NCI-H128 (cell line): Measurements from ENCODE around the gene MED29.

Experiments
- DNase-seq: peaks from one replicate; lab custom pipeline; 2025; ENCODE audit not compliant: unreplicated experiment; lab: John Stamatoyannopoulos, UW

The MED29 gene, protein sequence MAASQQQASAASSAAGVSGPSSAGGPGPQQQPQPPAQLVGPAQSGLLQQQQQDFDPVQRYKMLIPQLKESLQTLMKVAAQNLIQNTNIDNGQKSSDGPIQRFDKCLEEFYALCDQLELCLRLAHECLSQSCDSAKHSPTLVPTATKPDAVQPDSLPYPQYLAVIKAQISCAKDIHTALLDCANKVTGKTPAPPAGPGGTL

GRCh38 chr19:39390751-39391437 lies at the start of gene MED29, which contains the start of gene PAF1:
Gene MED29 (plus strand): TSS chr19:39391378. CDS start chr19:39391423, 45 bp downstream.
Gene PAF1 (minus strand): TSS chr19:39391106. CDS start chr19:39390864, 242 bp downstream.
- DNase-seq, result peak; percentile 98

- peak; percentile 97 for DNase-seq
Observed at GRCh38 chr19:39341719-39342604, 49.2 kb upstream of the MED29 start, which contains the start of gene SAMD4B. Gene SAMD4B (plus strand): TSS chr19:39342421. CDS start chr19:39356894, 14,473 bp downstream.

- no peak for DNase-seq
Observed at GRCh38 chr19:39342647-39343305, 48.4 kb upstream of the MED29 start.

DNA sequence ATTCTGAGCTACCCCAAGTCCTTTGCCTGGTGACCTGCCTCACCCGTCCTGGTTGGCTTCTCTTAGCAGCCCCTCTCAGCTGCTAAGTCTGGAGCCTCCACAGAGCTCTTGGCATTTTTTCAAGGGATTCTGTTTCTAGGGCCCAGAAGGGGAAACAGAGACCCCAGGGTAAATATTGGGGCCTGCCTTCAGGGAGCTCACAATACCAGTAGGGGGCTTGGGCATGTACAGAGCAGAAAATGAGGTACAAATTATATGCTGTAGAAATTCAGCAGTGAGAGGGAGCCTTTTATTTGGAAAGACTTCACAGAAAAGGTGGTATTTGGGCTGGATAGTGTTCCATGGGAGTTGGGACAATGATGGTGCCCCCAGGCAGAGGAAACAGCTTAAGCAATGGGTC lies 45.2 kb upstream of the MED29 start:
- DNase-seq, result no peak

DNA sequence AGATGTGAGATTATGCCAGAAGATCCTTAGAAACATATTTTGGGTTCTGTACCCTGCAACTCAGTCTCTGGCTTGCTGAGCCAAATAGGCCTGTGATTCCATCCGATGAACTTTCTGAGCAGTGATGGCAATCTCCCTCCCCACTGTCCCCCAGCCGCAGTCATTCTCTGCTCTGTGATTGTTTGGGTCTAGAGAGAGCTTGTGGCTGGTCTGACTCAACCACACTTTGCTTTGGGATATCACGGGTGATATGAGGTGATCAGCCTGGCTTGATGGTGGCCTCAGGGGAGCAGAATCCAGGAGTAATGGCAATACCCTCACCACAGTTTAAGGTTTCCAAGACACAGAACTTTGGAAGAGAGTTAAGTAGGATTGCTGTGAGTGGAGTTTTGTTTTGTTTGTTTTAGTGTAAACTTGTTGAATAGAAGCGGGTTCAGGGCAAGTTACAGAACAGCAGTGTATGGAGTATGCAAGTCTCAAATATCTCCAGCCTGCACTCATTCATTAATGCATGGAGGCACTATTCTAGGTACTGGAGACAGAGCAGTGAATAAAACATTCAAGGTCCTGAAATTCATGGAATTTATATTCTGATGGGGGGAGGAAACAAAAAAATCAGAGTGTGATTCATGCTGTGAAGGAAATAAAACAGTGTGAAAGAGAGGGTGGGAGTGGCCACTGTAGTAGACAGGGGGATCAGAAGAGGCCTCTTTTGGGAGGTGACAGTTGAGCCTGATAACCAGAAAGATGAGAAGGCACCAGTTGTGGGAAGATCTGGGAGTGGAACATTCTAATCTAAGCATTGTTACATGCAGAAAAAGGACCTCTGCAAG lies 43.6 kb upstream of the MED29 start:
- DNase-seq, result no peak

DNA sequence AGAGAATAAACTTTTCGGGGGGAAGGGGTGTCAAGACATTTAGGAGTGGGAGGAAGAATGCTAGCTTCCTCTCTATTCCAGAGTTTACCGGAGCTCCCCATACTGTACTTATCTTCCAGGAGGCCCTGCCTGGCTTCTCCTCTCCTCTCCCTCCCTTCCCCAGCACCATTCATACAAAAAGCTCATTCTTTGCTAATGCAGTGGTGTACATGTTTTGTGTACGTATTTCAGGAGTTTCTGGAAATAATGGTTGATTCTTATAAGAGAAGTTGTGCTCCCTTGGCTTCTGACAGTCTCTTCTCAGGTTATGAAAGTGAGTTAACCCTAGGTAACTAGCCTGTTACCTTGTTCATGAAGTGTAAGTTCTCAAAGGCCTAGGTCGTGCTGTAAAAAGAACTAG lies 41.9 kb upstream of the MED29 start:
- DNase-seq, result no peak

GRCh38 chr19:39350156-39350555 lies 41.0 kb upstream of the MED29 start:
- DNase-seq, result no peak

GRCh38 chr19:39351537-39352064 lies 39.6 kb upstream of the MED29 start:
- no peak for DNase-seq

GRCh38 chr19:39352381-39353255 lies 38.6 kb upstream of the MED29 start:
- no peak for DNase-seq

DNA sequence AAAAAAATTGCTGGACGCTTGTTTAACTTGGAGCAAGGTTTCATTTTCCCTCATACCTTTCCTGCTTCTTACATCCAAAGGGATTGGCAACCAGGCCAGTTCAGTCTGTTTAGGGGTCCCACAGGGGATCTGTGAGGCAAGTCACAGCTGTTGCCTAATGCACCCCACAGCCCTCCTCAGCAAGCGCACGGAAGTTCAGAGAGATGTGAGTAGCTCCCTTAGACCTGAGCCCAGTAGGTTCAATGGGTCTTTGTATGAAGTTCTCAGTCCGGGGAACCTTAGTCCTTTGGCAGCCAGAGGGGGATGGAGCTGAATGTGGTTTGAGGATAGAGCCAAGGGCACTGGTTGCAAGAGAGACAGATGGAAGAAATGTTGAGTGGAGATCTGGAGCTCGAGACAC lies 35.9 kb upstream of the MED29 start:
- no peak for DNase-seq

- no peak for DNase-seq
Observed at GRCh38 chr19:39356073-39356472, 35.1 kb upstream of the MED29 start.

DNA sequence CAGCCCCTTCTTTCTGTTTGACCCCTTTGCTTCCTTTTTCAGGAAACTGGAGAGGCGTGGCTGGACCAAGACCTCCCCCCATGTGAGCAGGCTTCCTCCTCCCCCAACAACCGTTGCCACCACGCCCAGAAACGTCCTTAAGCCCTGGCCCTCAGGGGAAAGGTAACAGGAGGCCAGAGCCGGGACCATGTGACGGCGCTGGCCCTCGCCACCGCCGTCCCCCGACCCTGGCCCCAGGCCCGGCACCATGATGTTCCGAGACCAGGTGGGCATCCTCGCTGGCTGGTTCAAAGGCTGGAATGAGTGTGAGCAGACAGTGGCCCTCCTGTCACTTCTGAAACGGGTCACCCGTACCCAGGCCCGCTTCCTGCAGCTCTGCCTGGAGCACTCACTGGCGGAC lies 34.5 kb upstream of the MED29 start:
- DNase-seq, result no peak

- no peak for DNase-seq
Observed at GRCh38 chr19:39359026-39359425, 32.2 kb upstream of the MED29 start.

DNA sequence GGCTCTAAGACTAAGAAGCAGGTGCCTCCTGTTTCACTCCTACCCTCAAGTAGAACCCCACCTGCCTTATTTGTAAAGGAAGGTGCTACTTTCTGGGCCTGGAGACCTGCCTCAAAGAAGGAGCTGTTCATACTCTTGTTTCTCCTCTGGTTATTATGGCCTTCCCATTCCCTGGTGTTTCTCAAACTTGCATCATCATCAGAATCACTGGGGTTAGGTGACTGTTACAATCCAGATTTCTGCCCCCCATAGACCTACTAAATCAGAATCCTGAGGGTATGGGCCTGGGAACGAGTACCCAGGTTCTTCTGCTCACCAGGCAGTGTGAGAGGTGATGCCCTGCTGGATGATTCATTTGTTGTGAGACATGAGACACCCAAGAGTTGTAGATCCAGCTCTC lies 30.6 kb upstream of the MED29 start:
- DNase-seq, result no peak

- DNase-seq, result no peak
Observed at GRCh38 chr19:39362682-39363657, 28.2 kb upstream of the MED29 start.

DNA sequence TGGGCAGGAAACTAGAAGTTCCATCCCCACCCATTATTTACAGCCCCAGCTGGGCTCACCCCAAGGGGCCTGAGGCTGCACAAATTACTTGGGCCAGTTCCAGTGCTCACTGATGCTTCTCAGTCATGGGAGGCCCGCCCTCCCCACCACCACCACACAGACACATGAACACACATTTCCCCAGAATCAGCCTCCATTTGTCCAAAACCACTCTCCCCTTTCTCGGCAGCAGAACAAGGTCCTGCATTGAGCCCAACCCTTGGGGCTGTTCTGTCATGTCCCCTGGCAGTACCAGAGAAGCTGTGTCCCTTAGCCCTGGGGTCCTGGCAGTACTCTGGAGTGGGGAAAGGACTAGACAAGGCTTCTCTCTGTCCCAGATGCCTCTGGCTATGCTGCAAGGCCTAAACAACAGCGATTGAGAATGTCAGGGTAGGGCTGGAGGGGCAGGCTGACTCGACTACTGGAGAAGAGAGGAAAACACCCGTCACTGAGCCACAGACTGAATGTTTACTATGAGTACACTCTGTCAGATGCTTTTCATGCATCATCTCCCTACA lies 27.2 kb upstream of the MED29 start:
- no peak for DNase-seq

DNA sequence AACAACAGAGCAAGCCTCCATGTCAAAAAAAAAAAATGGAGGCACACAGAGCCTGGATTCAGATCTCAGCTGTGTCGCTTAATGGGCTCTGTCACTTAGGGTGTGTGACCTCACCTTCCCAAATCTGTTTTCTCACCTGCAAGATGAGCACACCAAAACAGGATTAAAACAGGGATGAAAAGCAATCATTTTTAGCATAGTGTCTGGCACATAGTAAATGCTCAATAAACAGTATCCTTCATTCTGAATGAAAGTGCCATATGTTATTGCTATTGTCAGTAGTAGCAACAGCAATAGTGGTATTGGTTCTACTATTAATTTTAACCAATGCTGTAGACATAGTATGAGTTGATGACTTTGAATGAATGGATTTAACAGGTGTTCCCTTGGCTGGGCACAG lies 25.6 kb upstream of the MED29 start:
- DNase-seq, result no peak

DNA sequence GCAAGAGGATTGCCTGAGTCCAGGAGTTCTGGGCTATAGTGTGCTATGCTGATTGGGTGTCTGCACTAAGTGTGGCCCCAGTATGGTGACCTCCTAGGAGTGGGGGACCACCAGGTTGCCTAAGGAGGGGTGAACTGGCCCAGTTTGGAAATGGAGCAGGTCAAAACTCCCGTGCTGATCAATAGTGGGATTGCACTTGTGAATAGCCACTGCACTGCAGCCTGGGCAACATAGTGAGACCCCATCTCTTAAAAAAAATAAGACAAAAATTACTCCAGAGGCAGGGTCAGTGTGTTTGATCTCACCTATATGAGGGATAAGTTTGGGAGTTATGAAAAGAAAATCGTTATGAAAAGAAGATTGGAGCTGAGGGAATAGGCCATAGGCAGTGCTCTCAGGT lies 22.0 kb upstream of the MED29 start:
- no peak for DNase-seq
